Ovary (tissue), 3 donors: Measurements from ENCODE around the gene MBNL1.

ENCODE experiments used
- CTCF ChIP-seq, 3 donors: fragments of 450-650 bp in 2 of 3; fragments of 200-600 bp in 1 of 3; IDR thresholded peaks; one replicate each; pipeline versions ENCODE4 v1.5.1 to v1.8.0; 2016 to 2022; ENCODE audit warnings: antibody characterized with exemption in 3 of 3, mild to moderate bottlenecking in 1 of 3
- POLR2A ChIP-seq: fragments of 450-650 bp; IDR thresholded peaks from one replicate; pipeline ENCODE4 v1.6.1; 2017; ENCODE audit warnings: antibody characterized with exemption, mild to moderate bottlenecking, moderate library complexity
- donor health status: DM: no; HTN: no; CAD: no.

- TF ChIP-seq CTCF (IDR thresholded peaks at IDR 0.05): no peak
- no peak for TF ChIP-seq POLR2A
Observed at GRCh38 chr3:152443212-152444023, 174.7 kb downstream of the MBNL1 start.
